ENCODE measurements around the gene TEKTIP1. TPM values are rescaled to one million over a fixed set of nuclear protein-coding genes. Genes with fewer than 3 reads are reported as not detected.

The TEKTIP1 gene
- total and polyA plus RNA-seq, 2 experiments from 2014 or later = 1.5 TPM; not detected in 1

DNA sequence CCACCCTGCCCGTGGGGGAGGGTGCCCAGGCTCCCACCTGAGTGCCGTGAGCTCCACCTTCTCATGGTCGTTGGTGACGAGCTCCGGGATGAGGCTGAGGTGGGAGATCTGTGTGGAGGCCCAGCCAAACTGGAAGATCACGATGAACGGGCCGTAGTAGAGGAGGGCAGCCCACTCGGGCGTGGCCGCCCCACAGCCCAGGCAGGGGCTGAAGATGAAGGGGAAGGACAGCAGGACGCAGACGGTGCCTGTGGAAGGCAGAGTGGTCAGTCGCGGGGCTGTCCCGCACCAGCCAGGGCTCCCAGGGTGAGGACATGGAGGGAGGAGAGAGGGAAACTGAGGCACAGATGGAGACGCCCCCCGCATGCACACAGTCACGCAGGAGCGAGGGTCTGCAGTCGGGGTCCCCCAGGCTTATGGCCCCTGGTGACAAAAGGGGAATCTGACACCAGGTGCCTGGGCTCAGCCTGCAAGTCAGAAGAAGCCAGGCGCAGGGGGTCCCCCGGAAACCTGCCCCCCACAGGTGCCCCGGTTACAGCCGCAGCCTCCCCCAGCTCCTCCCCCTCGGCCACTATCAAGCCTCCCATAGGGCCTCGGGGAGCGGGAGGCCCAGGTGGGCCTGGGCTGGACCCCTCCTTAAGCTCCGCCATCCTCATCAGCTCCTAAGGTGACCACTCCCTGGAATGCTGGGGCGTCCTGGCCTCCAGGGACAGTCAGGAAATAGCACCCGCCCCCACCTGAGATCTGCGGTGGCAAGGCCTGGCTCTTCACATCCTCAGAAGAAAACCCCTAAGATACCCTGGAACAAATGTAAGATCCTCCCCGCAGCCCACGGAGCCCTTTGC, 12.2 kb downstream of the TEKTIP1 start:
- Histone ChIP-seq H3K27ac (no peak overlapping the region), H3K4me2 (no peak overlapping the region), H3K9me2 (replicated peaks; ENCODE audit: insufficient read depth) (no peaks in the 10 kb centered on the region), H3K9me3 (ENCODE audit: low read depth) (no peaks in the 10 kb centered on the region), H3K4me3 (no peak overlapping the region), H3K27me3 (no peaks in the 10 kb centered on the region), H2AFZ (no peak overlapping the region), H3K79me2 (peaks cover 5% of the 10 kb centered on the region), H3K36me3 (replicated peaks; ENCODE audit: insufficient read depth, low read depth) (no peaks in the 10 kb centered on the region), H3K4me1 (ENCODE audit: insufficient read depth) (peaks cover 7% of the 10 kb centered on the region), H4K20me1 (ENCODE audit: insufficient read depth, poor library complexity, severe bottlenecking) (peaks cover under 1% of the 10 kb centered on the region)
- no peak for DNase-seq (ENCODE audit: low spot score)
- TF ChIP-seq, protein P1, sequence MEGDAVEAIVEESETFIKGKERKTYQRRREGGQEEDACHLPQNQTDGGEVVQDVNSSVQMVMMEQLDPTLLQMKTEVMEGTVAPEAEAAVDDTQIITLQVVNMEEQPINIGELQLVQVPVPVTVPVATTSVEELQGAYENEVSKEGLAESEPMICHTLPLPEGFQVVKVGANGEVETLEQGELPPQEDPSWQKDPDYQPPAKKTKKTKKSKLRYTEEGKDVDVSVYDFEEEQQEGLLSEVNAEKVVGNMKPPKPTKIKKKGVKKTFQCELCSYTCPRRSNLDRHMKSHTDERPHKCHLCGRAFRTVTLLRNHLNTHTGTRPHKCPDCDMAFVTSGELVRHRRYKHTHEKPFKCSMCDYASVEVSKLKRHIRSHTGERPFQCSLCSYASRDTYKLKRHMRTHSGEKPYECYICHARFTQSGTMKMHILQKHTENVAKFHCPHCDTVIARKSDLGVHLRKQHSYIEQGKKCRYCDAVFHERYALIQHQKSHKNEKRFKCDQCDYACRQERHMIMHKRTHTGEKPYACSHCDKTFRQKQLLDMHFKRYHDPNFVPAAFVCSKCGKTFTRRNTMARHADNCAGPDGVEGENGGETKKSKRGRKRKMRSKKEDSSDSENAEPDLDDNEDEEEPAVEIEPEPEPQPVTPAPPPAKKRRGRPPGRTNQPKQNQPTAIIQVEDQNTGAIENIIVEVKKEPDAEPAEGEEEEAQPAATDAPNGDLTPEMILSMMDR (IDR thresholded peaks at IDR 0.05; ENCODE audit: poor library complexity) = no peak
- TF ChIP-seq EZH2phosphoT487 (IDR thresholded peaks at IDR 0.05; ENCODE audit: low read depth, severe bottlenecking, unreplicated experiment) (no peak), EZH2 (IDR thresholded peaks at IDR 0.05; ENCODE audit: borderline replicate concordance) (no peak)
- WGBS (ENCODE audit: low lambda C conversion rate, missing lambda C conversion rate) = 96% methylated on average over 29 of the region's 34 CpGs

DNA sequence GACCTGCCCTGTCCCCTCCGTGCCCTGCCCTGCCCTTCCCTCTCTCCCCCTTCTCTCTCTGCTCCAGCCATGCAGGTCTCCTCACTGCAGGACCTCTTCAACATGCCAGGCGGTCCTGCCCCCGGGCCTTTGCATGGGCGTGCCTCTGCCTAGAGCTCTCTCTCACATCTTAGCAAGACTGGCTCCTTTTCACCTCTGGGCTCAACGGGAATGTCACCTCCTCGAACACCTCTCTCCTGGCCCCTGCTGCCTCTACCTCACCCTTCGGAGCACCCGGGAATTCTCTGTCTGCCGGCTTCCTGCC, 12.8 kb downstream of the TEKTIP1 start:
- Histone ChIP-seq H3K4me2 (no peak overlapping the region), H3K27me3 (no peaks in the 10 kb centered on the region), H3K27ac (no peak overlapping the region), H3K4me3 (no peak overlapping the region), H3K79me2 (peaks cover 11% of the 10 kb centered on the region), H3K9me3 (ENCODE audit: low read depth) (no peaks in the 10 kb centered on the region), H4K20me1 (ENCODE audit: insufficient read depth, poor library complexity, severe bottlenecking) (peaks cover 5% of the 10 kb centered on the region), H3K9me2 (replicated peaks; ENCODE audit: insufficient read depth) (no peaks in the 10 kb centered on the region), H3K4me1 (ENCODE audit: insufficient read depth) (peaks cover 12% of the 10 kb centered on the region), H3K36me3 (replicated peaks; ENCODE audit: insufficient read depth, low read depth) (no peaks in the 10 kb centered on the region), H2AFZ (no peak overlapping the region)
- 92% methylated on average over 9 of the region's 9 CpGs for WGBS (ENCODE audit: low lambda C conversion rate, missing lambda C conversion rate)
- no peak for DNase-seq (ENCODE audit: low spot score)
- no peak for TF ChIP-seq EZH2phosphoT487 (IDR thresholded peaks at IDR 0.05; ENCODE audit: low read depth, severe bottlenecking, unreplicated experiment)
- TF ChIP-seq, protein P1 (IDR thresholded peaks at IDR 0.05; ENCODE audit: poor library complexity) = no peak
- TF ChIP-seq EZH2 (IDR thresholded peaks at IDR 0.05; ENCODE audit: borderline replicate concordance) = no peak

DNA sequence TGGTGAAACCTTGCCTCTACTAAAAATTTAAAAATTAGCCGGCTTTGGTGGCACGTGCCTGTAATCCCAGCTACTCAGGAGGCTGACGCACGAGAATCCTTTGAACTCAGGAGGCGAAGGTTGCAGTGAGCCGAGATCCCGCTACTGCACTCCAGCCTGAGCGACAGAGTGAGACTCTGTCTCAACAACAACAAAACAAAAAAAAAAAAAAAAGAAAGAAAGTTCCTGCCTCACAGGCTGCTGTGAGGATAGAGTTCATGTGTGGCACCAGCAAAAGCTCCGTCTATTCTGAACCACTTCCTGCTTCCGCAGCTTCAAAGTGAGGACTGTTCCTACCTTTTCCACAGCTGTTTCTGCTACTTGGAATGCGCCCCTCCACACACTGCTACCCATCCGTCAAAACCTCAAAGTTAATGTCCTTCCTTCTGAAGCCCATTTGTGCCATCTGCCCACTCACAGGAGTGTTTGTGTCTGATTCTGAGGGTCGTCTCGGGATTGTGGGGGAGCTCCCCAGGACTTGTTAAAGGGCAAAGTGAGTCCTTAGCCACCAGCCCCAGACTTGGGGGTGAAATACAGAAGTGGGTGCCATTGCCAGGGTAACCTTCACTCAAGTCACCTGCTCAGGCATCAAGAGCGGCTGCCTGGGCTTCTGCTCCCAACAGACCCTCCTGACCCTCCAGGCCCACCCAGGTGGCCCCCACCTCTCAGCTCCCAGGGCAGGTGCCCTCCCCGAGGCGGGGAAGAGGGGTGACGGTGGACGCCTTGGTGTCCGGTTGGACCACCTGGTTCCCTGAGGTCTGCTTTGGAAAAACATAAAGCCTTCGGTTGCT, 15.5 kb downstream of the TEKTIP1 start:
- H3K9me2 ChIP-seq (replicated peaks; ENCODE audit: insufficient read depth) = no peaks in the 10 kb centered on the region
- no peak overlapping the region for H3K27ac ChIP-seq
- no peak for DNase-seq (ENCODE audit: low spot score)
- 81% methylated on average over 21 of the region's 21 CpGs for WGBS (ENCODE audit: low lambda C conversion rate, missing lambda C conversion rate)
- H2AFZ ChIP-seq = no peak overlapping the region
- no peaks in the 10 kb centered on the region for H3K36me3 ChIP-seq (replicated peaks; ENCODE audit: insufficient read depth, low read depth)
- peaks cover 5% of the 10 kb centered on the region for H4K20me1 ChIP-seq (ENCODE audit: insufficient read depth, poor library complexity, severe bottlenecking)
- peaks cover 14% of the 10 kb centered on the region for H3K79me2 ChIP-seq
- H3K4me3 ChIP-seq = no peak overlapping the region
- H3K9me3 ChIP-seq (ENCODE audit: low read depth) = no peaks in the 10 kb centered on the region
- no peak overlapping the region for H3K4me2 ChIP-seq
- TF ChIP-seq EZH2phosphoT487 (IDR thresholded peaks at IDR 0.05; ENCODE audit: low read depth, severe bottlenecking, unreplicated experiment) (no peak), EZH2 (IDR thresholded peaks at IDR 0.05; ENCODE audit: borderline replicate concordance) (no peak)
- TF ChIP-seq, protein P1 (IDR thresholded peaks at IDR 0.05; ENCODE audit: poor library complexity) = no peak
- H3K4me1 ChIP-seq (ENCODE audit: insufficient read depth) = peaks cover 19% of the 10 kb centered on the region
- no peaks in the 10 kb centered on the region for H3K27me3 ChIP-seq
